Left renal cortex interstitium (tissue), 4 donors: ENCODE results near the gene SEC31A. TPM values are rescaled to one million over a fixed set of nuclear protein-coding genes. Genes with fewer than 3 reads are reported as not detected.
"Not testable (repeated sequence)": the region's sequence is repeated elsewhere in the genome, so short reads cannot be mapped to it uniquely, and the experiment has no call there.

ENCODE experiments used
- DNase-seq, 4 donors: peaks; one replicate each; pipeline ENCODE4 v3.0.0-alpha.2; 2013; ENCODE audit warnings: low read depth in 4 of 4, low spot score in 2 of 4, missing footprints in 1 of 4
- polyA plus RNA-seq, 4 donors: library from polyadenylated mRNA; unstranded; fragments of 120-200 nt; gene quantifications; one replicate each; pipeline ENCODE4 v1.2.1, GENCODE V29; 2013; ENCODE audit not compliant: insufficient read length in 4 of 4

The SEC31A gene
- polyA plus RNA-seq, 4 donors: 214 to 273 (median 230) TPM

- no peak for DNase-seq
Measured at GRCh38 chr4:82898322-82899243, 7.6 kb upstream of the SEC31A start.

- no peak for DNase-seq
Measured at GRCh38 chr4:82896755-82897154, 5.8 kb upstream of the SEC31A start.

GRCh38 chr4:82893942-82894341 lies 3.0 kb upstream of the SEC31A start:
- no peak for DNase-seq

- DNase-seq: no peak
Measured at GRCh38 chr4:82892467-82892802, 1.5 kb upstream of the SEC31A start.

- no peak for DNase-seq
Measured at GRCh38 chr4:82891707-82892466, 934 bp upstream of the SEC31A start.

GRCh38 chr4:82890528-82890900 lies 439 bp downstream of the SEC31A start:
- DNase-seq: no peak

GRCh38 chr4:82889287-82889686 lies 1.7 kb downstream of the SEC31A start:
- DNase-seq: no peak

- no peak for DNase-seq
Measured at GRCh38 chr4:82886147-82886942, 4.6 kb downstream of the SEC31A start.

GRCh38 chr4:82885410-82885809 lies 5.5 kb downstream of the SEC31A start:
- DNase-seq: no peak

- DNase-seq: no peak
Measured at GRCh38 chr4:82868572-82868971, 22.4 kb downstream of the SEC31A start.

- no peak for DNase-seq
Measured at GRCh38 chr4:82866706-82867385, 24.1 kb downstream of the SEC31A start.

GRCh38 chr4:82866033-82866432 lies 24.9 kb downstream of the SEC31A start:
- DNase-seq: not testable (repeated sequence)

GRCh38 chr4:82865592-82865991 lies 25.4 kb downstream of the SEC31A start:
- DNase-seq: no peak

- DNase-seq: no peak
Measured at GRCh38 chr4:82864336-82864979, 26.5 kb downstream of the SEC31A start.

GRCh38 chr4:82861529-82861928 lies 29.4 kb downstream of the SEC31A start:
- DNase-seq: no peak

- DNase-seq: not testable (repeated sequence)
Measured at GRCh38 chr4:82860487-82860886, 30.5 kb downstream of the SEC31A start.

- no peak for DNase-seq
Measured at GRCh38 chr4:82852751-82853285, 38.1 kb downstream of the SEC31A start.

GRCh38 chr4:82851885-82852750 lies 38.8 kb downstream of the SEC31A start:
- DNase-seq: no peak

- no peak for DNase-seq
Measured at GRCh38 chr4:82851318-82851717, 39.6 kb downstream of the SEC31A start.
